HG03280 (cell line): Measurements from ENCODE around the gene ZFAND3.

Experiments used
- ATAC-seq: cut with Tn5 transposase; IDR thresholded peaks from one replicate; pipeline ENCODE4 v1.9.1; 2021; ENCODE audit warnings: mild to moderate bottlenecking, moderate library complexity; ENCODE audit not compliant: unreplicated experiment

ZFAND3 gene

GRCh38 chr6:38174806-38175495 is 355.4 kb downstream of the ZFAND3 start:
- ATAC-seq = no peak

GRCh38 chr6:38175786-38176185 is 356.3 kb downstream of the ZFAND3 start:
- no peak for ATAC-seq

- no peak for ATAC-seq
These were observed 357.5 kb downstream of the ZFAND3 start for GRCh38 chr6:38176797-38177751.

GRCh38 chr6:38177882-38178583 is 358.5 kb downstream of the ZFAND3 start:
- no peak for ATAC-seq

- no peak for ATAC-seq
These were observed 359.0 kb downstream of the ZFAND3 start for GRCh38 chr6:38178584-38178886.

- no peak for ATAC-seq
These were observed 359.8 kb downstream of the ZFAND3 start for GRCh38 chr6:38179300-38179699.

GRCh38 chr6:38179794-38180430 is 360.4 kb downstream of the ZFAND3 start:
- no peak for ATAC-seq

GRCh38 chr6:38180586-38180985 is 361.1 kb downstream of the ZFAND3 start:
- ATAC-seq = no peak

- no peak for ATAC-seq
These were observed 362.9 kb downstream of the ZFAND3 start for GRCh38 chr6:38182426-38182825.

- no peak for ATAC-seq
These were observed 364.5 kb downstream of the ZFAND3 start for GRCh38 chr6:38183856-38184584.

- ATAC-seq = no peak
These were observed 365.1 kb downstream of the ZFAND3 start for GRCh38 chr6:38184585-38185080.

GRCh38 chr6:38185244-38185643 is 365.7 kb downstream of the ZFAND3 start:
- no peak for ATAC-seq

- ATAC-seq = no peak
These were observed 366.2 kb downstream of the ZFAND3 start for GRCh38 chr6:38185752-38186151.

GRCh38 chr6:38187325-38187724 is 367.8 kb downstream of the ZFAND3 start:
- ATAC-seq = no peak

GRCh38 chr6:38187811-38188590 is 368.5 kb downstream of the ZFAND3 start:
- no peak for ATAC-seq

GRCh38 chr6:38188677-38189335 is 369.3 kb downstream of the ZFAND3 start:
- ATAC-seq = no peak

GRCh38 chr6:38191418-38191817 is 371.9 kb downstream of the ZFAND3 start:
- no peak for ATAC-seq

- no peak for ATAC-seq
These were observed 372.5 kb downstream of the ZFAND3 start for GRCh38 chr6:38192011-38192410.

GRCh38 chr6:38192487-38192886 is 373.0 kb downstream of the ZFAND3 start:
- ATAC-seq = no peak
